ENCODE measurements around the gene CALR3.

CALR3 gene

GRCh38 chr19:16542910-16543472 is 47.0 kb upstream of the CALR3 start:
- H2AK5ac ChIP-seq (ENCODE audit: low read depth, low read length) = peak overlapping the region; percentile 83
- peak overlapping the region; percentile 28 for H2BK120ac ChIP-seq (ENCODE audit: low read depth, low read length)
- peaks cover 0 to 3% of the 10 kb centered on the region in 2 donors for H3K9me3 ChIP-seq (replicated peaks in 1 of 2; ENCODE audit: control insufficient read depth in 2 of 2, insufficient read depth in 1 of 2, low read depth in 1 of 2, low read length in 2 of 2)
- H3K4me3 ChIP-seq (ENCODE audit: low read length in 2 of 2) = peak overlapping the region; percentile 84 to 98
- H3K14ac ChIP-seq (ENCODE audit: low read length) = peak overlapping the region; percentile 82
- no peak overlapping the region for H2BK12ac ChIP-seq (ENCODE audit: low read length)
- peak overlapping the region; percentile 99 for H3K18ac ChIP-seq (ENCODE audit: low read length)
- no peak overlapping the region for H4K8ac ChIP-seq (ENCODE audit: low read depth, low read length)
- peak; percentile 5 for DNase-seq (ENCODE audit: low spot score)
- no peaks in the 10 kb centered on the region for H3K27me3 ChIP-seq (ENCODE audit: control insufficient read depth in 3 of 3, insufficient read depth in 3 of 3, low read depth in 1 of 3, low read length in 3 of 3)
- no peak overlapping the region for H4K91ac ChIP-seq (ENCODE audit: low read depth, low read length, poor library complexity)
- H3K4ac ChIP-seq (ENCODE audit: low read length) = no peak overlapping the region
- H2BK5ac ChIP-seq (ENCODE audit: low read length) = peak overlapping the region; percentile 82
- H2AFZ ChIP-seq (ENCODE audit: low read length) = peak overlapping the region; percentile 98
- no peak overlapping the region for H2BK15ac ChIP-seq (ENCODE audit: low read length)
- H3K4me2 ChIP-seq (ENCODE audit: insufficient read depth, low read length, poor library complexity, severe bottlenecking) = peak overlapping the region; percentile 86
- peak overlapping the region; percentile 65 for H3K27ac ChIP-seq (replicated peaks; ENCODE audit: low read length)
- H3K4me1 ChIP-seq (ENCODE audit: control insufficient read depth in 2 of 2, insufficient read depth in 1 of 2, low read depth in 1 of 2, low read length in 2 of 2) = peaks cover 2% of the 10 kb centered on the region in 2 donors
- peaks cover 15% of the 10 kb centered on the region for H3K79me1 ChIP-seq (ENCODE audit: low read depth, low read length)
- peak overlapping the region; percentile 91 for H3K23ac ChIP-seq (ENCODE audit: low read depth, low read length, poor library complexity)
- peak overlapping the region; percentile 93 for H3K9ac ChIP-seq (ENCODE audit: low read depth, low read length, poor library complexity)
- H3K36me3 ChIP-seq (replicated peaks in 1 of 2; ENCODE audit: control insufficient read depth in 2 of 2, insufficient read depth in 2 of 2, low read length in 2 of 2) = peaks cover 9 to 36% of the 10 kb centered on the region in 2 donors
- WGBS, 2 donors (ENCODE audit: extremely low coverage in 2 of 2, insufficient read length in 2 of 2, insufficient replicate concordance in 1 of 2) = no CpG with 5 or more reads among the region's 15 CpGs

- Histone ChIP-seq H3K27ac (replicated peaks; ENCODE audit: low read length) (peak within 1 kb of the TSS; percentile 77), H2BK12ac (ENCODE audit: low read length) (no peak within 1 kb of the TSS), H3K4me2 (ENCODE audit: insufficient read depth, low read length, poor library complexity, severe bottlenecking) (peak within 1 kb of the TSS; percentile 86), H3K4me3 (ENCODE audit: low read length in 2 of 2) (peak within 1 kb of the TSS; percentile 84 to 98), H2BK120ac (ENCODE audit: low read depth, low read length) (peak within 1 kb of the TSS; percentile 28), H2BK15ac (ENCODE audit: low read length) (no peak within 1 kb of the TSS), H3K27me3 (ENCODE audit: control insufficient read depth in 3 of 3, insufficient read depth in 3 of 3, low read depth in 1 of 3, low read length in 3 of 3) (no peaks in the 10 kb centered on the region), H2BK5ac (ENCODE audit: low read length) (peak within 1 kb of the TSS; percentile 82), H2AFZ (ENCODE audit: low read length) (peak within 1 kb of the TSS; percentile 98), H4K91ac (ENCODE audit: low read depth, low read length, poor library complexity) (no peak within 1 kb of the TSS), H3K4me1 (ENCODE audit: control insufficient read depth in 2 of 2, insufficient read depth in 1 of 2, low read depth in 1 of 2, low read length in 2 of 2) (peaks cover 2% of the 10 kb centered on the region in 2 donors), H3K14ac (ENCODE audit: low read length) (peak within 1 kb of the TSS; percentile 82), H3K79me1 (ENCODE audit: low read depth, low read length) (peaks cover 20% of the 10 kb centered on the region), H3K9ac (ENCODE audit: low read depth, low read length, poor library complexity) (peak within 1 kb of the TSS; percentile 93), H4K8ac (ENCODE audit: low read depth, low read length) (no peak within 1 kb of the TSS), H3K4ac (ENCODE audit: low read length) (no peak within 1 kb of the TSS), H3K36me3 (replicated peaks in 1 of 2; ENCODE audit: control insufficient read depth in 2 of 2, insufficient read depth in 2 of 2, low read length in 2 of 2) (peaks cover 15 to 43% of the 10 kb centered on the region in 2 donors), H3K23ac (ENCODE audit: low read depth, low read length, poor library complexity) (peak within 1 kb of the TSS; percentile 91), H2AK5ac (ENCODE audit: low read depth, low read length) (peak within 1 kb of the TSS; percentile 83), H3K18ac (ENCODE audit: low read length) (peak within 1 kb of the TSS; percentile 99), H3K9me3 (replicated peaks in 1 of 2; ENCODE audit: control insufficient read depth in 2 of 2, insufficient read depth in 1 of 2, low read depth in 1 of 2, low read length in 2 of 2) (peaks cover 0 to 3% of the 10 kb centered on the region in 2 donors)
- no CpG with 5 or more reads among the region's 108 CpGs for WGBS, 2 donors (ENCODE audit: extremely low coverage in 2 of 2, insufficient read length in 2 of 2, insufficient replicate concordance in 1 of 2)
- DNase-seq (ENCODE audit: low spot score) = peak; percentile 95
These were observed 46.3 kb upstream of the CALR3 start, which contains the start of gene CHERP for GRCh38 chr19:16542045-16542909. Gene CHERP (minus strand): TSS chr19:16542437. CDS start chr19:16542378, 59 bp downstream.

- H2BK120ac ChIP-seq (ENCODE audit: low read depth, low read length) = no peak overlapping the region
- no peak overlapping the region for H3K23ac ChIP-seq (ENCODE audit: low read depth, low read length, poor library complexity)
- peaks cover 16 to 50% of the 10 kb centered on the region in 2 donors for H3K36me3 ChIP-seq (replicated peaks in 1 of 2; ENCODE audit: control insufficient read depth in 2 of 2, insufficient read depth in 2 of 2, low read length in 2 of 2)
- H2BK5ac ChIP-seq (ENCODE audit: low read length) = peak overlapping the region; percentile 82
- H2AK5ac ChIP-seq (ENCODE audit: low read depth, low read length) = no peak overlapping the region
- peaks cover 0 to 3% of the 10 kb centered on the region in 2 donors for H3K9me3 ChIP-seq (replicated peaks in 1 of 2; ENCODE audit: control insufficient read depth in 2 of 2, insufficient read depth in 1 of 2, low read depth in 1 of 2, low read length in 2 of 2)
- peak overlapping the region; percentile 84 to 90 for H3K4me3 ChIP-seq (ENCODE audit: low read length in 2 of 2)
- no peak overlapping the region for H2BK15ac ChIP-seq (ENCODE audit: low read length)
- H3K9ac ChIP-seq (ENCODE audit: low read depth, low read length, poor library complexity) = peak overlapping the region; percentile 92
- no peak overlapping the region for H2BK12ac ChIP-seq (ENCODE audit: low read length)
- H3K14ac ChIP-seq (ENCODE audit: low read length) = no peak overlapping the region
- WGBS, 2 donors (ENCODE audit: extremely low coverage in 2 of 2, insufficient read length in 2 of 2, insufficient replicate concordance in 1 of 2) = no CpG with 5 or more reads among the region's 29 CpGs
- no peak overlapping the region for H3K4ac ChIP-seq (ENCODE audit: low read length)
- H3K27me3 ChIP-seq (ENCODE audit: control insufficient read depth in 3 of 3, insufficient read depth in 3 of 3, low read depth in 1 of 3, low read length in 3 of 3) = no peaks in the 10 kb centered on the region
- H2AFZ ChIP-seq (ENCODE audit: low read length) = peak overlapping the region; percentile 98
- peaks cover 23% of the 10 kb centered on the region for H3K79me1 ChIP-seq (ENCODE audit: low read depth, low read length)
- peak overlapping the region; percentile 62 for H3K4me2 ChIP-seq (ENCODE audit: insufficient read depth, low read length, poor library complexity, severe bottlenecking)
- no peak for DNase-seq (ENCODE audit: low spot score)
- H3K4me1 ChIP-seq (ENCODE audit: control insufficient read depth in 2 of 2, insufficient read depth in 1 of 2, low read depth in 1 of 2, low read length in 2 of 2) = peaks cover 2% of the 10 kb centered on the region in 2 donors
- H4K91ac ChIP-seq (ENCODE audit: low read depth, low read length, poor library complexity) = no peak overlapping the region
- peak overlapping the region; percentile 25 for H3K18ac ChIP-seq (ENCODE audit: low read length)
- H4K8ac ChIP-seq (ENCODE audit: low read depth, low read length) = no peak overlapping the region
- H3K27ac ChIP-seq (replicated peaks; ENCODE audit: low read length) = peak overlapping the region; percentile 77
These were observed 45.6 kb upstream of the CALR3 start for GRCh38 chr19:16541526-16542044.

GRCh38 chr19:16540948-16541347 is 45.0 kb upstream of the CALR3 start:
- no CpG with 5 or more reads among the region's 12 CpGs for WGBS, 2 donors (ENCODE audit: extremely low coverage in 2 of 2, insufficient read length in 2 of 2, insufficient replicate concordance in 1 of 2)
- H2BK5ac ChIP-seq (ENCODE audit: low read length) = no peak overlapping the region
- DNase-seq (ENCODE audit: low spot score) = no peak
- no peak overlapping the region for H2BK15ac ChIP-seq (ENCODE audit: low read length)
- H3K4ac ChIP-seq (ENCODE audit: low read length) = no peak overlapping the region
- no peak overlapping the region for H2BK120ac ChIP-seq (ENCODE audit: low read depth, low read length)
- H3K4me1 ChIP-seq (ENCODE audit: control insufficient read depth in 2 of 2, insufficient read depth in 1 of 2, low read depth in 1 of 2, low read length in 2 of 2) = peaks cover 2% of the 10 kb centered on the region in 2 donors
- H2BK12ac ChIP-seq (ENCODE audit: low read length) = no peak overlapping the region
- H3K23ac ChIP-seq (ENCODE audit: low read depth, low read length, poor library complexity) = no peak overlapping the region
- H3K9me3 ChIP-seq (replicated peaks in 1 of 2; ENCODE audit: control insufficient read depth in 2 of 2, insufficient read depth in 1 of 2, low read depth in 1 of 2, low read length in 2 of 2) = peaks cover 0 to 3% of the 10 kb centered on the region in 2 donors
- no peak overlapping the region for H2AK5ac ChIP-seq (ENCODE audit: low read depth, low read length)
- no peak overlapping the region for H3K14ac ChIP-seq (ENCODE audit: low read length)
- H3K4me3 ChIP-seq (ENCODE audit: low read length in 2 of 2) = peak overlapping the region in 1 of 2 donors; percentile 84
- peaks cover 25% of the 10 kb centered on the region for H3K79me1 ChIP-seq (ENCODE audit: low read depth, low read length)
- no peak overlapping the region for H3K18ac ChIP-seq (ENCODE audit: low read length)
- H3K36me3 ChIP-seq (replicated peaks in 1 of 2; ENCODE audit: control insufficient read depth in 2 of 2, insufficient read depth in 2 of 2, low read length in 2 of 2) = peaks cover 18 to 56% of the 10 kb centered on the region in 2 donors
- H4K8ac ChIP-seq (ENCODE audit: low read depth, low read length) = no peak overlapping the region
- H4K91ac ChIP-seq (ENCODE audit: low read depth, low read length, poor library complexity) = no peak overlapping the region
- H3K27ac ChIP-seq (replicated peaks; ENCODE audit: low read length) = no peak overlapping the region
- no peak overlapping the region for H2AFZ ChIP-seq (ENCODE audit: low read length)
- H3K9ac ChIP-seq (ENCODE audit: low read depth, low read length, poor library complexity) = no peak overlapping the region
- no peaks in the 10 kb centered on the region for H3K27me3 ChIP-seq (ENCODE audit: control insufficient read depth in 3 of 3, insufficient read depth in 3 of 3, low read depth in 1 of 3, low read length in 3 of 3)
- peak overlapping the region; percentile 62 for H3K4me2 ChIP-seq (ENCODE audit: insufficient read depth, low read length, poor library complexity, severe bottlenecking)
